Activated CD4-positive, alpha-beta T cell treated with anti-CD3 and anti-CD28 coated beads for 4 hours (primary cell): Measurements from ENCODE around the gene GPSM1.
A peak's percentile ranks its signal among the peaks of the same experiment; 100 is the strongest.
"Not testable (repeated sequence)": the region's sequence is repeated elsewhere in the genome, so short reads cannot be mapped to it uniquely, and the experiment has no call there.

ENCODE experiments used
- DNase-seq, 2 donors: peaks; one replicate each; pipeline ENCODE4 v3.0.0-alpha.2; 2020

Gene GPSM1

DNA sequence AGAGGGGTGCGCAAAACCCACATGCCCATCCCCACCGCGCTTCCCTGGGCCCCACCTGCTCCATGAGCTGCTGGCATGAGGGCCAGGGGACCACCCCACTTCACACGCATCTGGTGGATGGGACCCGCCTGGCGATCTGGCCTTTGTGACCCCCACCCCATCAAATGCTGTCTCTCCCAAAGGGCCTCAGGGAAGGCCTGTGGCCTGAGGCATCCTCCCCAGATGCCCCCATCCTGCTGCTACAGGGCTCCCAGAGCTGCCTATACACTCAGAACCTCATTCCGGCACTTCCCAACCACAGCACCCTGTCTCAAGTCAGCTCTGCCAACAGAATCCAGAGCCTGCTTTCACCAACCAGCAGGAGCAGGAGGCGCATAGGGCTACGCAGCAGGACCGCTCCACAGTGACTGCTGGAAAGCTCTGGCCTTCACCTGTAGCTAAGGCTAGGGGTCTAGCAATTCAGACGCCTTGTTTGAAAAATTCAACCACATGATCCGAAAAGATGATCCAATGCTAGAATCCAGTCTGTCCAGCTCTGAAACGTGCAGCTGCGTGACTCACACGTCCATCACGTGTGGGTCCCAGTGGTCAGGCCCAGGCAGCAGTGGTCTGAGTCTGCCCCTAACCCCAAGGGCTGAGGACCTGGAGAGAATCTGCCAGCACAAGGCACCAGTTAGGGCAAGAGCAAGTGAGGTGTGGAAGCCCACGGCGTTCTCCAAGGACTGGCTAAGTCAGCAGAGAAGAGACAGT, 74.0 kb downstream of the GPSM1 start:
- no peak for DNase-seq

DNA sequence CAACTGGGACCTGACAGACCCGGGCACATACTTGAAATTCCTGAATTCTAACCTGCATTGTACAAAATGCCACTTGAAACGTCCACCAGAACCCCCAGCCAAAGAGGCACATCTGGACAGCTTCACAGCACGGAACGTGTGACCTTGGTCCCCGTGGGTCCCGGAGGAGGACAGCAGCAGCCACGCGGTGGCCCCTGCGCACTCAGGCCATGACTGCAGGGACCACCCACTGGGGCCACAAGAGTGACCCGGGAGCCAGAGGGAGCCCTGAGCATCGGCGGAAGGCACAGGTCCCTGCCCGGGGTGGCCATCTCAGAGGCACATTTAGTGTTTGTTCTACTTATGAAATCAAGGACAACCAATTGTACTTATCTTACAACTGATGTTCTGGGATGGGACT, 74.7 kb downstream of the GPSM1 start:
- DNase-seq: no peak

DNA sequence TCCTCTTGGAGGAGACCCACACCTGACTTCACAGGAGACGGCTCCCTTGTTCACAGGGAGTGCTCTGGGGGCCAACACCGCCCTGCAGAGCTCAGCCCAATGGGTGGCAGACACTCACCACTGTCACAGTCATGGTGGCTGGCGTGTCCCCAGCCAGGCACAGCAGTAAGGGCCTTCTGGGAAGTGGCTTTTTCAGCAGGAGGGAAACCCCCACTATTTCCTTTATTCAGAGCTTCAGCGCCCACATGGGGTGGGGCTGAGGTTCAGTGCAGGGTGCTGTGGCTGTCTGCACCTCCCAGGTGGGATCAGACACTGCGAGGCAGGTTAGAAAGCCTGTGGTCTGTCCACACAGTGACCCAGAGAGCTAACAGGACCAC, 76.2 kb downstream of the GPSM1 start:
- DNase-seq: peak; percentile 75 to 81

DNA sequence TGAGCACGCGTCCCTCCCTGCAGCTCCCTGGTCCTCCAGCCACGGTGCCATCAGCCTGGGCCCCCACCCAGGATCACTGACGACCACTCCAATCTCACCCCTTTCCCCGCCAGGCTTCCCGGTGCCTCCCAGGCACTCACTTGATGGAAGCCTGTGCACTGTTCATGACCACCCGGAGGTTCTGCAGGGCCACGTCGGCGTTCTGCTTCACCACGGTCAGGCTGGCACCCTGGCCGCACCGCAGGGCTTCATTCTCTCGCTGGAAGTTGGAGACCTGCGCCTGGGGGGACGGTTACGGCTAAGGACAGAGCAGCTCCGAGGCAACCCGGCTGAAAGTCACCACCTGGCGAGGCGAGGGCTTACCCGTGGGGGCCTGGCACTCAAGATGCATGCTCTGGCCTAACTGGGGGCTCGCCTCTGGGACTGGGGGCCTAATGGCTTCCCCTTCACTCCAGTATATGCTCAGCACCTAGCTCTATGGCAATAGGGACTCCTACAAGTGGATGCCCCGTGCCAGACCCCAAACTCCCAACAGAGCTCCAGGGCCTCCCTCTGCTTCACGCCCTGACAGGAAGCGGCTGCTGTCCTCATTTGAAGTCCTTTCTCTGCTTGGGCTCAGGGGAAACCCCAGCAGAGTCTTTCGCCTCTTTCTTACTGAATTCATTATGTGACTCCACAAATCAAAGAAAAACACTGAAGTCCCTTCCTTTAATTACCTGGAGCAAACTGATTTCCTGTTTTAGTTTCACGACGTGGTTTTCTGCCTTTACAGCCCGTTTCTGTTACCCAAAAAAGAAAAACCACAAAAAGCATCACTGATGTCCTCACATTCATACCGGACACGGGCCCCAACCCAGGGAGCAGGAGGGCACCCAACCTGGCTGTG, 76.8 kb downstream of the GPSM1 start:
- peak in 1 of 2 donors; percentile 43 for DNase-seq

DNA sequence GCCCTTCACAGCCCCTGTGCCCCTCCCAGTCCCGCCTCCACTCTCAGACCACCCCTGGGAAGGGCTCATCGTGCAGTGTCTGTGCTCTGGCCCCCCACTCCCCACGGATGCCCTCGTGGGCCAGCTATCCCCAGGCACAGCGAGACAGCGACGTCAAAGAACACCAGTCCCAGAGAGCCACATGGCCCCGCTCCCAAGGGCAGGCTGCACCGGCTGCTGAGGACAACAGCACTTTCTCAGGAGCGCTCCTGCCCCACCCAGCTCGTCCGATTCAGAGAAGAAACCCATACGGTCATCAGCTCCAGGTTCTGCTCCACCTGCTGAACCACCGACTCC, 77.4 kb downstream of the GPSM1 start:
- no peak for DNase-seq

DNA sequence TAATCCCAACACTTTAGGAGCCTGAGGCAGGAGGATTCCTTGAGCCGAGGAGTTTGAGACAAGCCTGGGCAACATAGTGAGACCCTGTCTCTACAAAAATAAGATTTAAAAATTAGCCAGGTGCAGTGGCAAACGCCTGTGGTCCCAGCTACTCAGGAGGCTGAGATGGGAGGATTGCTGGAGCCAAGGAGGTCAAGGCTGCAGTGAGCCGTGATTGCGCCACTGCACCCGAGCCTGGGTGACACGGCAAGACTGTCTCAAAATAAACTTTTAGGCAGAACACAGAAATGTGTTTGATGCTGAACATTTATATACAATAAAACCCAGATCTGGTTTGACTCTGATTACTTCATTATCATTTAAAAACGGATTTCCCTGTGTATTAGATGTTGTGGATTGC, 78.1 kb downstream of the GPSM1 start:
- no peak for DNase-seq

DNA sequence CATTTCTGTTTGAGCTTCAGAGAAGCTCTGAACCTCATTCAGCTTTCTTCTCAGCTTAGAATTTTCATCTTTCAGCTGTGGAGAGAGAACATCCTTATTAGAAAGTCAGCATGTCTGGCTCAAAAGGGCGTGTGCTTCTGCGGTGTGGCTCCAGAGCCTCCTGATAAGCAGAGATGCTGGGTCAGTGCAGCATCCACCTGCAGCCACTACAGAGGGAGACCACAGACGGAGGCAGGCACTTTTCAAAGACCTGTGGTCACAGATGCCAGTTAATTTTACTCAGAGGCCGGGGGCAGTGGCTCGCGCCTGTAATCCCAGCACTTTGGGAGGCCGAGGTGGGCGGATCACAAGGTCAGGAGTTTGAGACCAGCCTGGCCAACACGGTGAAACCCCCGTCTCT, 78.6 kb downstream of the GPSM1 start:
- not testable (repeated sequence) for DNase-seq

DNA sequence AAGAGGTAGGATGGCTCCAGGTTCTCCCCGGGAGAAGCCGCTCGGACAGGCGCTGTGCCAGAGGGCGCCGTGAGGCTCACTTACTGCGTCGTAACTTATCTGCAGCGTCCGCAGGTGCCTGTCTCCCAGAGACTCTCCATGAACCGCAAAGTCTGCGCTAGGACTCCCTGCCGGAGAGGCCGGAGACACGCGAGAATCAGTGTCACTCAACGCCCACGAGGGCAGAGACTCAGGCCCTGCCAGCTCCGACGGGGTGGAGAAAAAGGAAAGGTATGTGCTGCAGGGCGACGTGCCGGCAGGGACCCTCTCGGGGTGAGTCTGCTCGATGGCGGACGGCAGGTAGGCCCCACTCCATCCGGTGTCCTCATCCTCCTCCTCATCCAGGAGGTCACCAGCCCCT, 79.7 kb downstream of the GPSM1 start:
- not testable (repeated sequence) for DNase-seq

DNA sequence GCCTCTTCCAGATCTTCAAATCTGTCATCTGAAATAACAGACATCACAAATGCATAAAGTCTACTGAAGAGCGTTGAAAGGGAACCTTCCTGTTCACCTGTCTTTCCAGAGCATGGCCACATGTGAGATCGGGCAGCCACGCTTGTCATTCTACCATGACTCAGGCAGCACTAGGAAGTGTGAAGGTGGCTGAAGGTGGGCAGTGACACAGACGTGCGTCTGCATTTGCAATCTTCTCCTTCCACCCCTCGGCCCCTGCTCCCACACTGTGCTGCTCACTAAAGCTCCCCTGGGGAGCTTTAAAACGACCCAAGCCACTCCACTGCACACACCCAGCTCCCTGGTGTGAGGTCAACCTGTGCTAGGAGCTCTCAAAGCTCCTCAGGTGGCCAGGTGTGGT, 80.6 kb downstream of the GPSM1 start:
- DNase-seq: no peak
